ENCODE measurements around the gene TRIM67. TPM values are rescaled to one million over a fixed set of nuclear protein-coding genes. Genes with fewer than 3 reads are reported as not detected.

The TRIM67 gene
- total and polyA plus RNA-seq, 9 of the 15 experiments (the other 6 are each of a cell fraction or from before 2014, with no cell fraction given), result 0.04 to 0.60 (median 0.31) TPM

DNA sequence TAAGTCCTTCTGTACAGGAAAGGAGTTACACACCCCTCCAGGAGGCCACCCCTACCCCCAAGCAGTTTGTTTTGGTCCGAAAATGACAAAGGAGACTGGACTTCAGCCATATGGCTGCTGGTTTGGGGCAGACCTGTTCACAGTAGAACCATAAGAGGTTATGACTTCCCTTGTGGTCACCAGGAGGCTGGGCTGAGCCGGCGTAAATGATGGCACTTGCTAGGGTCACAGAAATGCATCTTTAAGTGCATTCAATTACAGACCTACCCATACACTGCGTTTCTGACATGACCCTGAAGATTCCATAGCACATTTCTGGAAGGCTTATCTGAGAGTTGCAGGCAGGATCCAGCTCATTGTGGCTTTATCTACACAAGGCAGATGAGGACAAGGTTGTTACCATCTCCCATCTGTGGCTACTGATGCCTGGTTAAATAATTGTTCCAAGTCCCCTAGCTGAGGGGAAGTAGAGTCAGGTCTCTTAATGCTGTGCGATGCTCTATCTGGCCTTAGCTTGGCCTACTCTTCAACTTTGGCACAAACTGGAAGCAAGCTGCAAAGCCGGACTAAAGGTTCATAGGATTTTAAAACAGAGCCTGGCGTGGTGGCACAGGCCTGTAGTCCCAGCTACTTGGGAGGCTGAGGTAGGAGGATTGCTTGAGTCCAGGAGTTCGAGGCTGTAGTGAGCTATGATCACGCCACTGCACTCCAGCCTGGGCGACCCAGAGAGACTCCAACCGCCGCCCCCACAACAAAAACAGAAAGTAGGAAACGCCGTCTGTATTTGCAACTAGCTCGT lies 1.7 kb upstream of the TRIM67 start (continued):
- no peak for TF ChIP-seq PCBP1 (IDR thresholded peaks at IDR 0.05; ENCODE audit: low read depth, low read length, poor library complexity, severe bottlenecking)
- TF ChIP-seq HOXB6 (CRISPR knock-in tag; IDR thresholded peaks at IDR 0.05; ENCODE audit: borderline replicate concordance), result no peak
- TF ChIP-seq POLR3A (IDR thresholded peaks at IDR 0.05; ENCODE audit: borderline replicate concordance, extremely low read depth, insufficient read depth, insufficient read length), result no peak
- TF ChIP-seq ZNF75A (CRISPR knock-in tag; IDR thresholded peaks at IDR 0.05), result no peak
- no peak for TF ChIP-seq FOS (IDR thresholded peaks at IDR 0.05; ENCODE audit: extremely low read depth, insufficient read length)
- TF ChIP-seq, protein P1, sequence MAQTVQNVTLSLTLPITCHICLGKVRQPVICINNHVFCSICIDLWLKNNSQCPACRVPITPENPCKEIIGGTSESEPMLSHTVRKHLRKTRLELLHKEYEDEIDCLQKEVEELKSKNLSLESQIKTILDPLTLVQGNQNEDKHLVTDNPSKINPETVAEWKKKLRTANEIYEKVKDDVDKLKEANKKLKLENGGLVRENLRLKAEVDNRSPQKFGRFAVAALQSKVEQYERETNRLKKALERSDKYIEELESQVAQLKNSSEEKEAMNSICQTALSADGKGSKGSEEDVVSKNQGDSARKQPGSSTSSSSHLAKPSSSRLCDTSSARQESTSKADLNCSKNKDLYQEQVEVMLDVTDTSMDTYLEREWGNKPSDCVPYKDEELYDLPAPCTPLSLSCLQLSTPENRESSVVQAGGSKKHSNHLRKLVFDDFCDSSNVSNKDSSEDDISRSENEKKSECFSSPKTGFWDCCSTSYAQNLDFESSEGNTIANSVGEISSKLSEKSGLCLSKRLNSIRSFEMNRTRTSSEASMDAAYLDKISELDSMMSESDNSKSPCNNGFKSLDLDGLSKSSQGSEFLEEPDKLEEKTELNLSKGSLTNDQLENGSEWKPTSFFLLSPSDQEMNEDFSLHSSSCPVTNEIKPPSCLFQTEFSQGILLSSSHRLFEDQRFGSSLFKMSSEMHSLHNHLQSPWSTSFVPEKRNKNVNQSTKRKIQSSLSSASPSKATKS (CRISPR knock-in tag; IDR thresholded peaks at IDR 0.05), result no peak
- TF ChIP-seq POLR2AphosphoS2 (IDR thresholded peaks at IDR 0.05; ENCODE audit: low read length), result no peak
- TF ChIP-seq, protein P2, sequence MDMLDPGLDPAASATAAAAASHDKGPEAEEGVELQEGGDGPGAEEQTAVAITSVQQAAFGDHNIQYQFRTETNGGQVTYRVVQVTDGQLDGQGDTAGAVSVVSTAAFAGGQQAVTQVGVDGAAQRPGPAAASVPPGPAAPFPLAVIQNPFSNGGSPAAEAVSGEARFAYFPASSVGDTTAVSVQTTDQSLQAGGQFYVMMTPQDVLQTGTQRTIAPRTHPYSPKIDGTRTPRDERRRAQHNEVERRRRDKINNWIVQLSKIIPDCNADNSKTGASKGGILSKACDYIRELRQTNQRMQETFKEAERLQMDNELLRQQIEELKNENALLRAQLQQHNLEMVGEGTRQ (CRISPR knock-in tag; IDR thresholded peaks at IDR 0.05), result no peak
- TF ChIP-seq RBM25 (IDR thresholded peaks at IDR 0.05; ENCODE audit: low read depth, low read length, severe bottlenecking), result no peak
- TF ChIP-seq MAFG (tag; conservative IDR thresholded peaks at IDR 0.05), result peak; percentile 76
- peak; percentile 87 for TF ChIP-seq CREM (IDR thresholded peaks at IDR 0.05; ENCODE audit: low read depth)
- TF ChIP-seq SRSF1 (IDR thresholded peaks at IDR 0.05; ENCODE audit: low read depth, low read length), result no peak
- TF ChIP-seq, protein P3, sequence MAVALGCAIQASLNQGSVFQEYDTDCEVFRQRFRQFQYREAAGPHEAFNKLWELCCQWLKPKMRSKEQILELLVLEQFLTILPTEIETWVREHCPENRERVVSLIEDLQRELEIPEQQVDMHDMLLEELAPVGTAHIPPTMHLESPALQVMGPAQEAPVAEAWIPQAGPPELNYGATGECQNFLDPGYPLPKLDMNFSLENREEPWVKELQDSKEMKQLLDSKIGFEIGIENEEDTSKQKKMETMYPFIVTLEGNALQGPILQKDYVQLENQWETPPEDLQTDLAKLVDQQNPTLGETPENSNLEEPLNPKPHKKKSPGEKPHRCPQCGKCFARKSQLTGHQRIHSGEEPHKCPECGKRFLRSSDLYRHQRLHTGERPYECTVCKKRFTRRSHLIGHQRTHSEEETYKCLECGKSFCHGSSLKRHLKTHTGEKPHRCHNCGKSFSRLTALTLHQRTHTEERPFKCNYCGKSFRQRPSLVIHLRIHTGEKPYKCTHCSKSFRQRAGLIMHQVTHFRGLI (CRISPR knock-in tag; IDR thresholded peaks at IDR 0.05), result peak; percentile 67; the same call in 1 of the 2 replicates
- TF ChIP-seq, protein P4, sequence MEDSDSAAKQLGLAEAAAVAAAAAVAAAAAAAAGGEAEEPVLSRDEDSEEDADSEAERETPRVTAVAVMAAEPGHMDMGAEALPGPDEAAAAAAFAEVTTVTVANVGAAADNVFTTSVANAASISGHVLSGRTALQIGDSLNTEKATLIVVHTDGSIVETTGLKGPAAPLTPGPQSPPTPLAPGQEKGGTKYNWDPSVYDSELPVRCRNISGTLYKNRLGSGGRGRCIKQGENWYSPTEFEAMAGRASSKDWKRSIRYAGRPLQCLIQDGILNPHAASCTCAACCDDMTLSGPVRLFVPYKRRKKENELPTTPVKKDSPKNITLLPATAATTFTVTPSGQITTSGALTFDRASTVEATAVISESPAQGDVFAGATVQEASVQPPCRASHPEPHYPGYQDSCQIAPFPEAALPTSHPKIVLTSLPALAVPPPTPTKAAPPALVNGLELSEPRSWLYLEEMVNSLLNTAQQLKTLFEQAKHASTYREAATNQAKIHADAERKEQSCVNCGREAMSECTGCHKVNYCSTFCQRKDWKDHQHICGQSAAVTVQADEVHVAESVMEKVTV (CRISPR knock-in tag; IDR thresholded peaks at IDR 0.05), result no peak
- TF ChIP-seq HEY1 (CRISPR knock-in tag; IDR thresholded peaks at IDR 0.05; ENCODE audit: borderline replicate concordance), result peak; percentile 97
- TF ChIP-seq KDM2B (CRISPR knock-in tag; IDR thresholded peaks at IDR 0.05), result no peak
- peak; percentile 74 for TF ChIP-seq ZNF24 (IDR thresholded peaks at IDR 0.05)
- no peak for TF ChIP-seq CHD1 (IDR thresholded peaks at IDR 0.05; ENCODE audit: low read length)

All from K562 (cell line).